GM12872 (cell line): ENCODE measurements around the gene PAK1.

Experiments
- TF ChIP-seq, protein P1 (sequence below): IDR thresholded peaks from 3 replicates; pipeline ENCODE4 v1.5.1; 2011; ENCODE audit warnings: low read depth, mild to moderate bottlenecking, low read length, moderate library complexity; ENCODE audit not compliant: insufficient read depth

PAK1 gene

DNA sequence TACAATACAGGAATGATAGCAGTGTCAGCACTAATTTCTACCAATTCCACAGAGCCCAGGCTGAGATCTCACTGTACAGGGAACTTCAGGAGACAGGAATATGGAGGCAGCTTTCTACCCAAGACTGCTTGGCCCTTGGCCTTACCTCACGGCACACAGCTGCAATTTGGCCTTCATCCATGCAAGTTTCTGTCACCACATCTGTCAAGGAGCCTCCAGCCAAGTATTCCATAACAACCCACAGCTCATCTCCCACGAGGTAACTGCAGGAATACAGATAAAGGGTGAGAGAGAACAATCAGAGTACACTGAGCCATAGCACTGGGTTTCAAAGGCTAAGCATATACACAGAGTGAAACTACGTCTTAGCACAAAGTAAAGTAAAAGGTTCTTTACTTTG lies 133.4 kb downstream of the PAK1 start:
- TF ChIP-seq, protein P1, sequence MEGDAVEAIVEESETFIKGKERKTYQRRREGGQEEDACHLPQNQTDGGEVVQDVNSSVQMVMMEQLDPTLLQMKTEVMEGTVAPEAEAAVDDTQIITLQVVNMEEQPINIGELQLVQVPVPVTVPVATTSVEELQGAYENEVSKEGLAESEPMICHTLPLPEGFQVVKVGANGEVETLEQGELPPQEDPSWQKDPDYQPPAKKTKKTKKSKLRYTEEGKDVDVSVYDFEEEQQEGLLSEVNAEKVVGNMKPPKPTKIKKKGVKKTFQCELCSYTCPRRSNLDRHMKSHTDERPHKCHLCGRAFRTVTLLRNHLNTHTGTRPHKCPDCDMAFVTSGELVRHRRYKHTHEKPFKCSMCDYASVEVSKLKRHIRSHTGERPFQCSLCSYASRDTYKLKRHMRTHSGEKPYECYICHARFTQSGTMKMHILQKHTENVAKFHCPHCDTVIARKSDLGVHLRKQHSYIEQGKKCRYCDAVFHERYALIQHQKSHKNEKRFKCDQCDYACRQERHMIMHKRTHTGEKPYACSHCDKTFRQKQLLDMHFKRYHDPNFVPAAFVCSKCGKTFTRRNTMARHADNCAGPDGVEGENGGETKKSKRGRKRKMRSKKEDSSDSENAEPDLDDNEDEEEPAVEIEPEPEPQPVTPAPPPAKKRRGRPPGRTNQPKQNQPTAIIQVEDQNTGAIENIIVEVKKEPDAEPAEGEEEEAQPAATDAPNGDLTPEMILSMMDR: no peak

DNA sequence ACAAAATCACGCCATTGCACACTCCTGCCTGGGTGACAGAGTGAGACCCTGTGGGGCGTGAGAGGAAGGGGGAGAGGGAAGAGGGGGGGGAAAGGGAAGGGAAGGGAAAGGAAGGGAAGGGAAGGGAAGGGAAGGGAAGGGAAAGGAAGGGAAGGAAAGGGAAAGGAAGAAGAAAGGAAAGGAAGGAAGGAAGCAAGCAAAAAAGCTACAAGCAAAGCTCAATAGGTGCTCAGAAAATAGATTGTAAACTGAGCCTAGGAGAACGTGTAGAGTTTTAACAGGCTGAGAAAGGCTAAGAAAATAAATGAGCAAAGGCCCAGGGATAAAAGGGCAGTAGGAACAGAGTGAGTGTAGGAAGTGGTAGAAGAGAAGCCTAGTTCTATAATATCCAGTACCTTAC lies 141.6 kb downstream of the PAK1 start:
- TF ChIP-seq, protein P1: no peak

DNA sequence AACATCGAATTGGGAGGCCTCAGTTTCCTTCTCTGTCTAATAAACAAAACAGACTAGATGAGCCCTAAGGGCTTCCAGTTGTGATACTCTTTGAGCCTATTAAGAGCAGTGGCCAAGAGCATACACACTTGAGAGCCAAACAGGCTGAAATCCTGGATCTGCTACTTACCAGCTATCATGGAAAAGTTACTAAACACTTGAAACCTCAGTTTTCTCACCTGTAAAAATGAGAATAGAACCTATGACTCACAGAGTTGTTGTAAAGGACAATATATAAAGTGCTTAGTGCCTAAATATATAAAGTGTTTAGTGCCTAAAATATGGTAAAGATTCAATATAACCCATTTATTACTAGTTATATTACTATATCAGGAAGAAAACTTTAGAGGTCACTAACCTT lies 148.7 kb downstream of the PAK1 start:
- TF ChIP-seq, protein P1: no peak

DNA sequence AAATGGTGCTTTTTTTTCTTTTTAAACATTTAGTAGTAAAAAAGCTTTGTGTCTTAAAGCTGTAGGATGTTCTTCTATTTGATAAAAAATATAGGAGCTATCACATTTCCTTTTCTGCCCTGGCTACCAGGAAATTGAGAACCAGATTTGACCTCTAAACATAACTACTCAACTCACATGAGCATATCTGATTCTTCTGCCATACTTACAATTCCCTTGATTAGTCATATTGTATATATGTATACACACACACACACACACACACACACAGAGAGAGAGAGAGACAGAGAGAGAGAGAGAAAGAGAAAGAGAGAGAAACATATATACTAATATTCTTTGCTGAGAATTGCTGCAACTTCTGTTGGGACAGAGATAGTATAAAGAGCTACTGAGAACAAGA lies 149.4 kb downstream of the PAK1 start:
- TF ChIP-seq, protein P1: no peak

DNA sequence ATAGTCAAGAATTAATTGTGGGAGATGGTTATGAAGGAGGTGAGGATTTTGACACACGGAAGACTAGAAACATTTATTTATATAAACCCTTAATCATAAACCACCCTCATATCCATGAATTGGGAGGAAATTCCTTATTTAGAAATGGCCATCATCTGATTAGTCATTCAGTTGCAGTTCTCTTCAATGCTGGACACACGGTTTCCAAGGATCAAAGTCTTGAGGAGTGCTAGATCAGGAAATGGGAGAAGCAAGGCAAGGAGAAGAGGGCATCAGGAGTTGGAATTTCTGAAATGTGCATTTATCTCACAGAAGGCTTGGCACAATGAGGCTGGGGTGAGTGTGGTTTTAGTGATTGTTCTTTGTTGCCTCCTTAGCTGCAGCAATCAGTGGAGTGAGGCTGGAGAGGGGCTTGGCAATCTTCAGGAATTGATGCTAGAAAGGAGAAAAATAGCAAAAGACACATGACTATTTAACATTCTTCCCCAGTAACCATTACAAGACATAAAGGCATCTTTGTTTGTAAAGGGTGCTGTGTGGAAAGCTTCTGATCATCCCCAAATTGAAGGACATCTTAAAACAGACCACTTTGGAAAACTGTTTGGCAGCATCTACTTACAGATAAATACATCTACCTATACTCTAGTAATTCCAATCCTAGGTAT lies 150.8 kb downstream of the PAK1 start:
- TF ChIP-seq, protein P1: no peak

DNA sequence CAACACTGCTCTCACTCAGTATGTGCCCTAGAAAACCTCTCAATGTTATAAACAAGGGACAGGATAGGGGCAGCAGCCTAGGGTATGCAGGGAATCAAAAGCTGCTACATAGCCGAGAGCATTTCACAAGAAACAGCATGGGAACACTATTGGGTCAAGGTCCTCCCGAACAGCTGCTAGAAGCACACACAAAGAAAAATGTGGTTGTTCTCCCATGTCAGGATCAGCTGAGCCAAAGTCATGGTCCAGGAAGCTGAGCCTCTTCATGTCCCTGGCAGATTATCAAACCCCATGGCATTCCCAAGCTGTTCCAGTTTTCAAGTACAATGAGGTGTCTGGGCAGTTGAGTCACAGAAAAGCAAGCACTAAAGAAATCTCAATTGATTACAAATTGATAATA lies 151.4 kb downstream of the PAK1 start:
- TF ChIP-seq, protein P1: no peak

DNA sequence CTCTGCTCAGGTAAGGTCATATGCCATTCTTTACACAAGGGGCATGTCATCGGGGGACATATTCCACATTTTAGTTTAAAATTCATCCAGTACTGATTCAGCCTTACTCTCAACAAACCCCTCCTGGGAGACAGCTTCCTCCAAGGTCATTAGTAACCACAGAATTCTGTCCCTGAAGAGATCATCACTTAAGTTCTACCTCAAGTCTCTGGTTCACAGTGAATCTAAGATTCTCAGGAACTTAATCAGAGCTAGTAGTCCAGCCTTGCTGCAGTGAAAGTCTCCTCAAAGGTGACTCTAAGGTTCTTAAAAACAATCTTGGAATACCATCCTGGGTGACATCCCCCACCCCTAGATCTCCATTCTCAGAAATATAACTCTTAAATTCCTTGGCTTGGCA lies 153.5 kb downstream of the PAK1 start:
- TF ChIP-seq, protein P1: no peak
